Tibial nerve (tissue), 4 donors: ENCODE results near the gene PTGDS. TPM values are rescaled to one million over a fixed set of nuclear protein-coding genes. Genes with fewer than 3 reads are reported as not detected.
A peak's percentile ranks its signal among the peaks of the same experiment; 100 is the strongest.

Experiments
- DNase-seq, 2 donors: peaks; one replicate each; pipeline ENCODE4 v3.0.0-alpha.2; 2019; ENCODE audit warnings: low spot score in 2 of 2
- H3K27ac ChIP-seq, 4 donors: fragments of 200-600 bp; sonication (generic) in 3 of 4; one replicate each; pipeline ENCODE4 v1.5.1; 2017 to 2019; ENCODE audit warnings: mild to moderate bottlenecking in 1 of 4
- H3K27me3 ChIP-seq, 2 donors: fragments of 200-600 bp; sonication (generic) in 1 of 2; one replicate each; pipeline versions ENCODE4 v1.5.1 to v1.6.0; 2017 to 2019
- H3K36me3 ChIP-seq, 3 donors: fragments of 200-600 bp; sonication (generic); one replicate each; pipeline ENCODE4 v1.5.1; 2018 to 2019
- H3K4me1 ChIP-seq, 4 donors: fragments of 200-600 bp; sonication (generic) in 3 of 4; one replicate each; pipeline ENCODE4 v1.5.1; 2017 to 2019
- H3K4me3 ChIP-seq, 4 donors: fragments of 200-600 bp; sonication (generic) in 3 of 4; one replicate each; pipeline ENCODE4 v1.5.1; 2017 to 2019; ENCODE audit warnings: mild to moderate bottlenecking in 1 of 4, moderate library complexity in 1 of 4
- H3K9me3 ChIP-seq, 4 donors: fragments of 200-600 bp; sonication (generic) in 3 of 4; one replicate each; pipeline ENCODE4 v1.5.1; 2017 to 2019
- EP300 ChIP-seq, 2 donors: sonication (generic); formaldehyde crosslinking; IDR thresholded peaks; one replicate each; pipeline ENCODE4 v1.6.1; 2017; ENCODE audit warnings: antibody characterized with exemption in 2 of 2, mild to moderate bottlenecking in 1 of 2
- POLR2A ChIP-seq, 2 donors: fragments of 450-650 bp; IDR thresholded peaks; one replicate each; pipeline ENCODE4 v1.6.1; 2017; ENCODE audit warnings: antibody characterized with exemption in 2 of 2, mild to moderate bottlenecking in 2 of 2, moderate library complexity in 2 of 2
- WGBS, 2 donors: methylation state at CpG; one replicate each; pipeline ENCODE4 v1.1.5; 2018; 5-methylcytosine and 5-hydroxymethylcytosine counted together
- total RNA-seq, 4 donors: library from RNA; depleted of rRNA; stranded (reverse); fragments of >200 nt; gene quantifications; one replicate each; pipeline ENCODE4 v1.1.0, GENCODE V29; 2016
- TF ChIP-seq, protein P1 (sequence below), 5 experiments: fragments of 200-600 bp in 3 of 5; fragments of 450-650 bp in 2 of 5; sonication (generic) in 3 of 5; IDR thresholded peaks; one replicate each; pipeline ENCODE4 v1.5.1; 2016 to 2019; ENCODE audit warnings: antibody characterized with exemption in 5 of 5, mild to moderate bottlenecking in 3 of 5, moderate library complexity in 2 of 5

PTGDS gene
- total RNA-seq, 4 donors from 2014 or later, result 1,059 to 8,972 (median 6,550) TPM

DNA sequence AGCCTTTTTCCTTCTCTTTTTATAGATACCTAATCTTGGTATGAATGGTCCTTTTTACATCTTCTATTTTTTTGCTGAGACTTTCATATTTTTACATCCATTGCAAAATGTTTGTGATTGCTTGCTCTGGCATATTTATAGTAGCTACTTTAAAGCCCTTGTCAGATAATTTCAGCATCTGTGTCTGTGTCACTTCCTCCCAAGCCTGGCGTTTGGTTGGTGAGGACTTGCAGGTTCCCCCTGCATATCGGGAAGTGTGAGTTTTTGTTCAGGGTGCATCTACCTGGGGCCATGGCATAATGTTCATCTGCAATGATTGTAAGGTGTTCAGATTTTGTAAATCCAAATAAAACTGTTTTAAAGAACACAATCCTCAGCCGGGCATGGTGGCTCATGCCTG, 41.7 kb upstream of the PTGDS start:
- H3K4me1 ChIP-seq, result peaks cover 0 to 4% (median 0%) of the 10 kb centered on the region in 4 donors
- no peak for TF ChIP-seq EP300 (IDR thresholded peaks at IDR 0.05)
- TF ChIP-seq, protein P1, sequence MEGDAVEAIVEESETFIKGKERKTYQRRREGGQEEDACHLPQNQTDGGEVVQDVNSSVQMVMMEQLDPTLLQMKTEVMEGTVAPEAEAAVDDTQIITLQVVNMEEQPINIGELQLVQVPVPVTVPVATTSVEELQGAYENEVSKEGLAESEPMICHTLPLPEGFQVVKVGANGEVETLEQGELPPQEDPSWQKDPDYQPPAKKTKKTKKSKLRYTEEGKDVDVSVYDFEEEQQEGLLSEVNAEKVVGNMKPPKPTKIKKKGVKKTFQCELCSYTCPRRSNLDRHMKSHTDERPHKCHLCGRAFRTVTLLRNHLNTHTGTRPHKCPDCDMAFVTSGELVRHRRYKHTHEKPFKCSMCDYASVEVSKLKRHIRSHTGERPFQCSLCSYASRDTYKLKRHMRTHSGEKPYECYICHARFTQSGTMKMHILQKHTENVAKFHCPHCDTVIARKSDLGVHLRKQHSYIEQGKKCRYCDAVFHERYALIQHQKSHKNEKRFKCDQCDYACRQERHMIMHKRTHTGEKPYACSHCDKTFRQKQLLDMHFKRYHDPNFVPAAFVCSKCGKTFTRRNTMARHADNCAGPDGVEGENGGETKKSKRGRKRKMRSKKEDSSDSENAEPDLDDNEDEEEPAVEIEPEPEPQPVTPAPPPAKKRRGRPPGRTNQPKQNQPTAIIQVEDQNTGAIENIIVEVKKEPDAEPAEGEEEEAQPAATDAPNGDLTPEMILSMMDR (IDR thresholded peaks at IDR 0.05), result no peak
- H3K4me3 ChIP-seq, result no peak overlapping the region
- DNase-seq, result no peak
- H3K9me3 ChIP-seq, result no peaks in the 10 kb centered on the region
- H3K27ac ChIP-seq, result no peak overlapping the region
- no peaks in the 10 kb centered on the region for H3K27me3 ChIP-seq
- WGBS, 2 donors, result 79 to 94% methylated on average over 3 of the region's 3 CpGs
- peaks cover 0 to 29% (median 6%) of the 10 kb centered on the region in 3 donors for H3K36me3 ChIP-seq

DNA sequence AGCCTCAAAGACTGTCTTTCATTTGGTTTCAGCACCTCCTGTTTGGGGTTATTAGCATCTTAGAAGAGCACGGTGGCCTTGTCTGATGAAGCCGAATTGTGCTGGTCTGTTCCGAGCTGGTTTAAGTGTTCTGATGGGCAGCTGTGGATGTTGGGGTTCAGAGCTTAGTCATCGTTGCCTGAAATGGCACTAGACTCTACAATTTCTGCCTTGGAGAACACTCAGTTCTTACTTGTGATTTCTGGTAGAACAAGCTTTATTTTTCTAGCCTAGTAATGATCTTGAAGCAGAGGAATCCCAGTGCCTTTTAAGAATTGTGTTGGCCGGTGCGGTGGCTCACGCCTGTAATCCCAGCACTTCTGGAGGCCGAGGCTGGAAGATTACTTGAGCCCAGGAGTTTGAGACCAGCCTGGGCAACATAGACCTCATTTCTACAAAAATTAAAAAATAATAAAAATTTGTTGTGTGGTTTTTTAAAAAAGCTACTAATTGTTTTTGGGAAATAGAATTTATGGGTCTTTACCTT, 40.6 kb upstream of the PTGDS start:
- H3K36me3 ChIP-seq, result peaks cover 2 to 39% (median 16%) of the 10 kb centered on the region in 3 donors
- H3K4me1 ChIP-seq, result peaks cover 0 to 7% (median 0%) of the 10 kb centered on the region in 4 donors
- TF ChIP-seq EP300 (IDR thresholded peaks at IDR 0.05) (no peak), POLR2A (IDR thresholded peaks at IDR 0.05) (no peak)
- TF ChIP-seq, protein P1 (IDR thresholded peaks at IDR 0.05), result no peak
- no peak for DNase-seq
- H3K27ac ChIP-seq, result no peak overlapping the region
- H3K27me3 ChIP-seq, result no peaks in the 10 kb centered on the region
- no peak overlapping the region for H3K4me3 ChIP-seq
- WGBS, 2 donors, result 77 to 86% methylated on average over 8 of the region's 8 CpGs
- no peaks in the 10 kb centered on the region for H3K9me3 ChIP-seq

DNA sequence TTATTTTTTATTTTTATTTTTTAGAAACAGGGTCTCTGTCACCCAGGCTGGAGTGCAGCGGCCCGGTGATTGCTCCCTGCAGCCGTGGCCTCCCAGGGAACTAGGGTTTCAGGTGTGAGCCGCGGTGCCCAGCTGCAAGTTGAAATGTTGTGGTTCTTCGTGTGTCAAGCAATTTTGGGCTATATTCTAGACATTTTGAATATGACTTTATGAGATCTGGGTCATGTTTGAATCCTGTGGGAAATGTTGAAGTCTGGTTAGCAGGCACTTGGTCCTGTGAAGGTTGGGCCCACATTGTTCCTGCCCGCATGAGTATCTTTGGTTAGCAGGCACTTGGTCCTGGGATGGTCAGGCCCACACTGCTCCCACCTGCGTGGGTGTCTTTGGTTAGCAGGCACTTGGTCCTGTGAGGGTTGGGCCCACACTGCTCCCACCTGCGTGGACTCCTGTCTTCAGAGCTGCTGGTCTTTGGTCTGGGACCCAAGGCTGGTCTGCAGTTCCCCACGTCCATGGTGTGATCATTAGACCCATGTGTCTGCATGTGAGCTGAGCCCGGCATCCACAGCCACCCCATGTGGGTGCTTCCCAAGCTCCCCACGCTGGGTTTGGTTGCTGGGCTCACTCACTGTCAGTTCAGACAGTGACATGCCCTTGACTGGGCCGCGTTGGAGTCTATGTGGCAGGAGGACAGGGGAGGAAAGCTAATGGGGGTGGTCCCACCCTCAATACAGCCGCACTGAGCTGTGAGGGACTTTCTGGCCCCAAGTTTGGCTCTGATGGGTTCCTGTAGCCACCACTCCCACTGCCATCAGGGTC, 39.9 kb upstream of the PTGDS start:
- H3K4me3 ChIP-seq, result no peak overlapping the region
- H3K27me3 ChIP-seq, result no peaks in the 10 kb centered on the region
- peaks cover 0 to 14% (median 0%) of the 10 kb centered on the region in 4 donors for H3K4me1 ChIP-seq
- TF ChIP-seq, protein P1 (IDR thresholded peaks at IDR 0.05), result no peak
- TF ChIP-seq EP300 (IDR thresholded peaks at IDR 0.05) (no peak), POLR2A (IDR thresholded peaks at IDR 0.05) (no peak)
- no peak for DNase-seq
- no peak overlapping the region for H3K27ac ChIP-seq
- peaks cover 4 to 46% (median 23%) of the 10 kb centered on the region in 3 donors for H3K36me3 ChIP-seq
- 88 to 91% methylated on average over 12 to 15 of the region's 15 CpGs for WGBS, 2 donors
- H3K9me3 ChIP-seq, result no peaks in the 10 kb centered on the region

DNA sequence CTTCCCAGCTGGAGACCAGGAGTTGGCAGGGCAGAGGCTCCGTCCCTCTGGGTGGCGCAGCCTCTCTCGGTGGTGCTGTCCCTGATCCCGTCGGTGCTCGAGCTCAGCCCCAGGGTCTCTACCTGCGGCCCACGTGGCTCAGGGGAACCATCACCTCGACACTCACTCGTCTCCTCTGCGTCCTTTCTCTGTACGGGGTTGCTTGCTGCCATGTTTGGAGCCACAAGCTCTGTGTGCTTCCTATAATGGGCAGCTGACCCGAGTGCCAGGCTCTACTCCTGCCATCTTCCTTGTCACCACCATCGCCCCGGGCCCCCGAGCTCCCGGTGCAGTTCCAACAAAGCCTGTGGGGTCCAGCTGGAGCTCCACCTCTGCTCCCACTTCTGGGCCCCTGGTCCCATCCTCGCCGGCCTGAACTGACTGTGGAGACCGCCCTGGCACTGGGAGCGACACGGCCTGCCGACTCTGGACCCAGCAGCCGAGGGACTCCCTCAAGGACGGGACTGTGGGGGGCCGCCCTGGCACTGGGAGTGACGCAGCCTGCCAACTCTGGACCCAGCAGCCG, 37.8 kb upstream of the PTGDS start:
- no peak for DNase-seq
- no peak for TF ChIP-seq POLR2A (IDR thresholded peaks at IDR 0.05)
- TF ChIP-seq, protein P1 (IDR thresholded peaks at IDR 0.05), result no peak
- TF ChIP-seq EP300 (IDR thresholded peaks at IDR 0.05), result no peak
- Histone ChIP-seq H3K27me3 (no peaks in the 10 kb centered on the region), H3K27ac (peak overlapping the region in 1 of 4 donors; percentile 30), H3K4me1 (peaks cover 0 to 28% (median 13%) of the 10 kb centered on the region in 4 donors), H3K9me3 (no peaks in the 10 kb centered on the region), H3K36me3 (peaks cover 4 to 56% (median 29%) of the 10 kb centered on the region in 3 donors), H3K4me3 (no peak overlapping the region)
- WGBS, 2 donors, result 92 to 94% methylated on average over 20 to 25 of the region's 28 CpGs
